ENCODE measurements around the gene COL6A1. TPM values are rescaled to one million over a fixed set of nuclear protein-coding genes. Genes with fewer than 3 reads are reported as not detected.

Gene COL6A1
- total RNA-seq, 2 experiments from 2014 or later: 8.0 to 8.5 TPM

GRCh38 chr21:46018615-46019014, 37.0 kb downstream of the COL6A1 start:
- no peak for ATAC-seq (ENCODE audit: poor library complexity)
- no peak overlapping the region for H3K4me3 ChIP-seq (ENCODE audit: low read length)
- peaks cover 0 to 6% of the 10 kb centered on the region in 2 experiments for H3K9me3 ChIP-seq (ENCODE audit: control insufficient read depth in 1 of 2, insufficient read depth in 1 of 2, low read length in 2 of 2)
- H3K27ac ChIP-seq (ENCODE audit: low read depth in 1 of 2, low read length in 2 of 2): no peak overlapping the region
- H3K4me1 ChIP-seq (ENCODE audit: insufficient read depth, low read length): no peaks in the 10 kb centered on the region
- Mint-ChIP-seq H3K9me3 (no peaks in the 10 kb centered on the region), H3K27ac (no peak overlapping the region), H3K27me3 (peaks cover 65% of the 10 kb centered on the region), H3K4me3 (no peak overlapping the region), H3K36me3 (ENCODE audit: low read depth) (no peaks in the 10 kb centered on the region), H3K4me1 (ENCODE audit: low read depth) (no peaks in the 10 kb centered on the region)
- DNase-seq: no peak
- peaks cover 21 to 35% of the 10 kb centered on the region in 2 experiments for H3K27me3 ChIP-seq (ENCODE audit: control insufficient read depth in 1 of 2, insufficient read depth in 2 of 2, low read length in 2 of 2)
- no peak for TF ChIP-seq CTCF (IDR thresholded peaks at IDR 0.05)
- ChIA-PET POLR2A (no interaction called here), CTCF (no interaction called here)
- intact Hi-C loops (cut with DNase I, micrococcal nuclease): loop anchor here in 1 of 2 experiments (10.0 kb wide), 1 partner anchor 74 kb away; no protein-coding TSS in a partner anchor
- no peaks in the 10 kb centered on the region for H3K36me3 ChIP-seq (ENCODE audit: insufficient read depth, low read length)

GRCh38 chr21:46020581-46020980, 39.0 kb downstream of the COL6A1 start:
- ChIA-PET CTCF (no interaction called here), POLR2A (no interaction called here)
- peaks cover 0 to 6% of the 10 kb centered on the region in 2 experiments for H3K9me3 ChIP-seq (ENCODE audit: control insufficient read depth in 1 of 2, insufficient read depth in 1 of 2, low read length in 2 of 2)
- peaks cover 66% of the 10 kb centered on the region for H3K27me3 Mint-ChIP-seq
- H3K27ac Mint-ChIP-seq: no peak overlapping the region
- intact Hi-C loops (cut with DNase I, micrococcal nuclease): no loop called here
- ATAC-seq (ENCODE audit: poor library complexity): no peak
- no peaks in the 10 kb centered on the region for H3K4me1 Mint-ChIP-seq (ENCODE audit: low read depth)
- H3K36me3 Mint-ChIP-seq (ENCODE audit: low read depth): no peaks in the 10 kb centered on the region
- no peak overlapping the region for H3K27ac ChIP-seq (ENCODE audit: low read depth in 1 of 2, low read length in 2 of 2)
- no peaks in the 10 kb centered on the region for H3K9me3 Mint-ChIP-seq
- no peaks in the 10 kb centered on the region for H3K36me3 ChIP-seq (ENCODE audit: insufficient read depth, low read length)
- no peak overlapping the region for H3K4me3 ChIP-seq (ENCODE audit: low read length)
- TF ChIP-seq CTCF (IDR thresholded peaks at IDR 0.05): no peak
- H3K4me3 Mint-ChIP-seq: no peak overlapping the region
- H3K27me3 ChIP-seq (ENCODE audit: control insufficient read depth in 1 of 2, insufficient read depth in 2 of 2, low read length in 2 of 2): peaks cover 23 to 33% of the 10 kb centered on the region in 2 experiments
- DNase-seq: no peak
- H3K4me1 ChIP-seq (ENCODE audit: insufficient read depth, low read length): no peaks in the 10 kb centered on the region

- Mint-ChIP-seq H3K4me3 (no peak overlapping the region), H3K36me3 (ENCODE audit: low read depth) (no peaks in the 10 kb centered on the region), H3K27me3 (peaks cover 60% of the 10 kb centered on the region), H3K9me3 (no peaks in the 10 kb centered on the region), H3K27ac (no peak overlapping the region), H3K4me1 (ENCODE audit: low read depth) (no peaks in the 10 kb centered on the region)
- Histone ChIP-seq H3K27ac (ENCODE audit: low read depth in 1 of 2, low read length in 2 of 2) (no peak overlapping the region), H3K4me1 (ENCODE audit: insufficient read depth, low read length) (no peaks in the 10 kb centered on the region), H3K4me3 (ENCODE audit: low read length) (no peak overlapping the region), H3K27me3 (ENCODE audit: control insufficient read depth in 1 of 2, insufficient read depth in 2 of 2, low read length in 2 of 2) (peaks cover 23 to 33% of the 10 kb centered on the region in 2 experiments), H3K9me3 (ENCODE audit: control insufficient read depth in 1 of 2, insufficient read depth in 1 of 2, low read length in 2 of 2) (peaks cover 0 to 6% of the 10 kb centered on the region in 2 experiments), H3K36me3 (ENCODE audit: insufficient read depth, low read length) (no peaks in the 10 kb centered on the region)
- no peak for ATAC-seq (ENCODE audit: poor library complexity)
- intact Hi-C loops (cut with DNase I, micrococcal nuclease): no loop called here
- DNase-seq: no peak
- CTCF ChIA-PET: no interaction called here
- POLR2A ChIA-PET: no interaction called here
- TF ChIP-seq CTCF (IDR thresholded peaks at IDR 0.05): no peak
Observed at GRCh38 chr21:46021398-46021797, 39.8 kb downstream of the COL6A1 start.

All from CD4-positive, alpha-beta T cell (primary cell).